Erythroblast (primary cell): ENCODE measurements around the gene ISCA2.

Source experiments
- GATA1 ChIP-seq: IDR thresholded peaks from 2 replicates; pipeline ENCODE4 v1.6.1; 2011; ENCODE audit warnings: low read depth, mild to moderate bottlenecking, control low read depth, low read length, moderate library complexity
- POLR2A ChIP-seq: IDR thresholded peaks from 2 replicates; pipeline ENCODE4 v1.6.1; 2011; ENCODE audit warnings: mild to moderate bottlenecking, low read length

DNA sequence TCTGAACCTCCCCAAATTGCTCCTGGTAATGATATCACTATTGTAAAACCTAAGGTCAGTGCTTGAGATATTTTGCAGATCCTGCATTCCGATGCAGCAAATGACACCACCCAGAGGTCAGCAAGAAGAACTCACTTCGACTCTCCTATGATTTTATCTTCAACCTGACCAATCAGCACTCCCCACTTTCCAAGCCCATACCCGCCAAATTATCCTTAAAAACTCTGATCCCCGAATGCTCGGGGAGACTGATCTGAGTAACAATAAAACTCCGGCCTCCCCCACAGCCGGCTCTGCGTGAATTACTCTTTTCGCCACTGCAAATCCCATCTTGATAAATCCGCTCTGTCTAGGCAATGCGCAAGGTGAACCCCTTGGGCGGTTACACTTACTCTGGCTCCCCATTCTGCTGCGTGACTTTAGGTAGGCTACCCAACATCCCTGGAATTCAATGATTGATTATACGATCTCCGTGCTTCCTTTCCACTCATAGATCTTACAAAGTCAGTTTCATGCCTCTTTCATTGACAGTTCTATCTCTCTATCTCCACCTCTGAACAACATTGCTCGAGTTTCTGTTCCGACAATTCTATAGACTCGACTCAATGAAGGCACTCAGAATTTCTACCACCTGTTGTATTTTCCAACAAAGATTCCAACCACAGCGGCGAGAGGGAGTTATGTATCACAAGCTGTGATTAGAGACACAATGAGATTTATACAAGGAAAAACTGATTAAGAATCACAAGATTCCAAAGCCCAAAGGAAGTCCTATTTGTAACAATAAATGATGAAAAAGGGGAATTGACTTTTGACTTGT is 1.4 kb upstream of the ISCA2 start:
- no peak for TF ChIP-seq POLR2A
- TF ChIP-seq GATA1: no peak
